Natural killer cell treated with Interleukin-12 subunit alpha and Interleukin-12 subunit beta and Interleukin-15 and Interleukin-18, amount 100 ng/mL, for 72 hours (primary cell): ENCODE results near the gene NRDE2. TPM values are rescaled to one million over a fixed set of nuclear protein-coding genes. Genes with fewer than 3 reads are reported as not detected.
A peak's percentile ranks its signal among the peaks of the same experiment; 100 is the strongest.

Source experiments
- ATAC-seq, 2 donors: fragments of 150-1000 bp; cut with Tn5 transposase in 1 of 2; sonication (Bioruptor Pico), chemical (Tn5 transposase) in 1 of 2; 2 replicates each; pipeline ENCODE4 v1.10.0; 2021
- DNase-seq: peaks from one replicate; pipeline ENCODE4 v3.0.0; 2022; ENCODE audit warnings: low spot score
- H3K27ac Mint-ChIP-seq, 2 donors: 1 replicate in 1 of 2; 2 replicates in 1 of 2; pipeline ENCODE4 v1.8.0; 2022; ENCODE audit warnings: mixed read lengths in 2 of 2, mild to moderate bottlenecking in 1 of 2, moderate library complexity in 1 of 2
- H3K27me3 Mint-ChIP-seq, 2 donors: 1 replicate in 1 of 2; 2 replicates in 1 of 2; pipeline ENCODE4 v1.8.0; 2022; ENCODE audit warnings: mixed read lengths in 2 of 2
- H3K36me3 Mint-ChIP-seq: one replicate; pipeline ENCODE4 v1.8.0; 2022; ENCODE audit warnings: mixed read lengths
- H3K4me1 Mint-ChIP-seq, 2 donors: 1 replicate in 1 of 2; 2 replicates in 1 of 2; pipeline ENCODE4 v1.8.0; 2022; ENCODE audit warnings: low read depth in 2 of 2, mixed read lengths in 2 of 2, mild to moderate bottlenecking in 1 of 2
- H3K4me3 Mint-ChIP-seq: one replicate; pipeline ENCODE4 v1.8.0; 2022; ENCODE audit warnings: mixed read lengths
- H3K9me3 Mint-ChIP-seq: 2 replicates; pipeline ENCODE4 v1.8.0; 2022; ENCODE audit warnings: mixed read lengths
- total RNA-seq, 2 donors: library from RNA; stranded (reverse); gene quantifications; one replicate each; pipeline ENCODE4 v1.2.3, GENCODE V29; 2022

NRDE2 gene
- total RNA-seq, 2 donors from 2014 or later = 20.2 to 49.6 TPM

DNA sequence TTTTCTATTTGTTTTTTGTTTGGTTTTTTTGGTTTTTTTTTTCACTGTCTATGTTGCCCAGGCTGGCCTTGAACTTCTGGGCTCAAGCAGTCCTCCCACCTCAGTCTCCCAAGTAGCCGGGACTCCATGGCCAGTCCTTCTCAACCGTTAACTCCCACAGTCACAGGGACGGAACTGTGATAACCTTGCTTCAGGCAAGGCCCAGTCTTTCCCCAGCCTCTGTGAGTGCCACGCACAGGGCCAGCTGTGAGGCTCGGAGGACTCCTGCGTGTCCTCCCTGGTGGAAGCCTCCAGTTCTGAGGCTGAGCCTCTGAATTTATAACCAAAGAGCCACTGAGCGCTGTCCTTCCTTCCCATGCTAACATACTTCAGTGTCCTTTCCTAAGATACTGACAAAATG lies 51.6 kb downstream of the NRDE2 start:
- Mint-ChIP-seq H3K27me3 (no peaks in the 10 kb centered on the region), H3K4me1 (peaks cover 5 to 9% of the 10 kb centered on the region in 2 donors)
- ATAC-seq = no peak

DNA sequence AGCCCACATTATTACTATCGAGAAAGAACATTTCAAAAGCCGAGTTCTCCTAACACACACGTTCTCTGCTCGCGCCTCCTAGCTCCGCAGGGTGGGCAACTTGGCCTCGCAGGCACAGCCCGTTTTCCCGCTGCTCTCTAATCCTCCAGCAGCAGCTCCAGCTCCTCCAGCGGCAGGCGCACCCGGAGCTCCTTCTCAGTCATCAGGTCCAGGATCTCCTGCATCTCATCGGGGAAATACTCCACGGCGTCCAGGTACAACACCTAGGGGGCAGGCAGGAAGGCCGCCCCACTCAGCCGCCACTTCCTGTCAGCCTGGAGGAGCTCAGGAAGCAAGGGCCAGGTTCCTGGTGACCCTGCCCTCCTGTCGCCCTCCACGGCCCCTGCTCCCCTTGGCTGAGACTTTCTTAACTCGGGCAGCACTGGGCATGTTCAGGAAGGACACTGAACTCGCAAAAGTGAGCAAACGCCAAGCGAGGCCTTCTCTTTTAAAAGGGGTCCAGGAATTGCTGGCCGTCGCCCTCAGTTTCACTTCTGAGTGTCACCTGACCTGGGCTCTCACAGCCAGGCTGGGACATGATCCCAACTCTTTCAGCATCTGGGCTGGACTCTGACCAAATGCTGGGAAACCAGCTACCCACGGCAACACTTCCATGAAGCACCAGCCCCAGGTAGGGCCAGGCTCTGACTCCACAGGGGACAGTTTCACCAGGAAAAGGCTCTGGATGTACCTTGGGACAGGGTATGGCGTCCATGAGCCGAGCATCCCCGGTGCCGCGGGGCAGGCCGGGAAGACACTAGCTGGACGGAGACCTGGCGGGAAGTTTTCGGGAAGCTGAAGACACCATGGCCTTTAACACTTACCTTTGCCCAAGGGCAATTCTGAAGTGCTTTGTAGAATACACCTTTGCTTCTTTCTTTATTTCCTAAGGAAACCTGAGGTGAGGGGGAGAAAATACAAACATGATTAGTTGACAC lies 53.3 kb downstream of the NRDE2 start:
- no peak for DNase-seq
- no peak overlapping the region for H3K4me3 Mint-ChIP-seq
- H3K36me3 Mint-ChIP-seq = no peaks in the 10 kb centered on the region

More for the DNA sequence above, 51.6 kb downstream of the NRDE2 start:
- Mint-ChIP-seq H3K36me3 (no peaks in the 10 kb centered on the region), H3K27ac (no peak overlapping the region), H3K9me3 (no peaks in the 10 kb centered on the region), H3K4me3 (no peak overlapping the region)
- DNase-seq = no peak

DNA sequence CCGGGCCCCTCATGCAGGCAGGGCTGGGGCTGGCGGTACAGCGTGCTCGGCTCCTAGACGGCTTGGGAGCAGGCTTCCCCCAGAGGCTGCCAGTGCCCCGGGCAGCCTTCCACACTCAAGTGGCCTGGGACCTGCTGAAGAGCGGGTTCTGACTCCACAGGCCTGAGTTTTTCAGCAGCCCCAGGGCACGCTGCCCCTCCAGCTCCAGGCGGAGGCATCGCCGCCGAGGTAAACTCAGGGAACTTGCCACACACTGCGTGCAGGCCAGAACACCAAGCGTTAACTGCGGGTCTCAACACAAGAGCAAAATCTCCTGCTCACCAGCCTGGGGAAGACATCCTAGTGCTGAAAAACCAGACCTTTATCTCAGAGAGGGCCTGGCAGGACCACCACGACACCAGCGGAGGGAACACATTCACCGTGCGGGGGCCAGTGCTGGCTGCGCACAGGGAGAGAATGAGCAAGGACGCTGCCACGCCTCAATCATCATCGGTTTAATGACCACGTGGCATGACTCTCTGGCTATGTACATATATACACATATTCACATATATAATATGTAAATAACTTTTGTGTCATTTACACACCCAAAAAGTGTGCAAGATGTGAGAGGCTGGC lies 54.1 kb downstream of the NRDE2 start:
- no peak overlapping the region for H3K4me3 Mint-ChIP-seq
- ATAC-seq = no peak

More for the DNA sequence above, 53.3 kb downstream of the NRDE2 start:
- Mint-ChIP-seq H3K27ac (no peak overlapping the region), H3K27me3 (no peaks in the 10 kb centered on the region), H3K4me1 (peaks cover 11 to 17% of the 10 kb centered on the region in 2 donors), H3K9me3 (no peaks in the 10 kb centered on the region)
- no peak for ATAC-seq

DNA sequence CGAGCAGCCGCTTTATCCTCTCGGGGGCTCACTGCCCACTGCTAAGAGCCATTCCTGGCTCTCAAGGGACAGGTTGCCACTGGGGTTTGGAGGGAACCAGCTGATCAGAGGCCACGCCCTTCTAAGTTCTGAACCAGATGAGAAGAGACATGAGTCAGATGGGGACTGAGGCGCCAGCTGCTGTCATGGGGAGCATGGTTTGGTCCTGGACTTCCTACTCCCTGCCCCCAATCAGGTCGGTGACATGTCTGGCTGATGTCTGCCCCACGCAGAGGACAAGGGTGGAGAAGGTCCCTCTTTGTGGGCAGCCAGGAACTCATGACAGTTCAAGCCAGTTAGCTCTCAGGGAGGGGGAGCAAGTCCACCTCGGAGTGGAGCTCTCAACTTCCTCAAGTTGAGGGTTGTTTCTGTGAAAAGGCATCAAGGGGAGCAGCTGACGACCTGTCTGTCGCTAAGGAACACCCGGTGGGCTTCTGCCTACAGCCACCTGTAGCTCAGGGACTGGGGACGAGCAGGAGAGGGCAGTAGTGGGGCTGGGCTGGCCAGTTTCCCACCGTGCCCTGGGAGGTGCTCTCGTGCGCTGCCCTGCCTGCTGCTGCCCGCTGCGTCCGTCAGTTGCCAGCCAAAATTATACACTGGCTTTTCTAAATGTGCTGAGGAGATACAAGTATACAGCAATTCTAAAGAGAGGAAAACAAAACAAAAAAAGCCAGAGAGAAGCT lies 54.9 kb downstream of the NRDE2 start:
- no peaks in the 10 kb centered on the region for H3K27me3 Mint-ChIP-seq
- no peaks in the 10 kb centered on the region for H3K9me3 Mint-ChIP-seq
- DNase-seq = no peak
- no peaks in the 10 kb centered on the region for H3K36me3 Mint-ChIP-seq
- peak in 1 of 2 donors; percentile 36 for ATAC-seq
- no peak overlapping the region for H3K4me3 Mint-ChIP-seq
- no peak overlapping the region for H3K27ac Mint-ChIP-seq
- peaks cover 11 to 17% of the 10 kb centered on the region in 2 donors for H3K4me1 Mint-ChIP-seq

More for the DNA sequence above, 54.1 kb downstream of the NRDE2 start:
- no peak overlapping the region for H3K27ac Mint-ChIP-seq
- no peaks in the 10 kb centered on the region for H3K36me3 Mint-ChIP-seq
- H3K4me1 Mint-ChIP-seq = peaks cover 11 to 17% of the 10 kb centered on the region in 2 donors
- H3K9me3 Mint-ChIP-seq = no peaks in the 10 kb centered on the region
- no peaks in the 10 kb centered on the region for H3K27me3 Mint-ChIP-seq
- no peak for DNase-seq

DNA sequence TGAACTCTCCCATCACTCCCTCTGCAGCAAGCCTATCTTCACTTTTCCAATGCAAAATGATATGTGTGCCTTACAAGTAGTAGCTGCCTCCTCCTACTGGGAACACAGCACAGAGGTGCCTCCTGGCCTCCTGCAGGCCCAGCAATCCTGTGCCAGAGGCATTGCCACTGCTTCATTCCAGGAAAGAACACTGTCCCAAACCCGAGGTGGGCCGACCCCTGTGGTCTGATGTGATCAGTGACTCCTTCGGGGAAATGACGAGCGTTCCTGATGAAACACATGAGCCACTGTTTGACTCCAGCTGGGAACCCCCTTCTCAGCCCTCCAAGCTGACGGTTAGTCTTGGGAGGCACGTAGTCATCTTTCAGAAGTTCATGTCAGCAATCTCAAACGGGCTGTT lies 55.9 kb downstream of the NRDE2 start:
- Mint-ChIP-seq H3K4me3 (no peak overlapping the region), H3K27me3 (no peaks in the 10 kb centered on the region), H3K4me1 (peaks cover 11 to 17% of the 10 kb centered on the region in 2 donors), H3K9me3 (no peaks in the 10 kb centered on the region), H3K27ac (peak overlapping the region; percentile 43 to 44), H3K36me3 (no peaks in the 10 kb centered on the region)
- ATAC-seq (no peak), DNase-seq (no peak)

DNA sequence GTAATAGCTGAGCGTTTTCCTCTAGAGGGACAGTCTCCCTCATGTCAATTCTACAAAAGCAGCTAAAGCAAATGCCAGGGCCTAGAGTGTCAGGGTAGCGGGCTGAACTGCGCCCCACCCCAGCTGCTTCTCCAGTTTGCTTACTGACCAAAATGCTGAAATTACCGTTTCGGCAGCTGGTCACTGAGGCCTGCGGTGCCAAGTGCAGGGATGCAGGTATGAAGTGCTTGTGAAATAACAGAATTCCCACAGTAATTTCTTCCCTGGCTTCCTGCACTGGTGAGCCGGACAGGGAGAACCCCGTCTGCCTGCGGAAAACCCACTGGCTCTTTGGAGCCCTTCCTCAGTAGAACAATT lies 56.3 kb downstream of the NRDE2 start:
- peak overlapping the region; percentile 43 to 44 for H3K27ac Mint-ChIP-seq
- H3K4me3 Mint-ChIP-seq = no peak overlapping the region
- peaks cover 11 to 17% of the 10 kb centered on the region in 2 donors for H3K4me1 Mint-ChIP-seq
- DNase-seq (no peak), ATAC-seq (no peak)
- no peaks in the 10 kb centered on the region for H3K9me3 Mint-ChIP-seq
- no peaks in the 10 kb centered on the region for H3K36me3 Mint-ChIP-seq
- no peaks in the 10 kb centered on the region for H3K27me3 Mint-ChIP-seq

DNA sequence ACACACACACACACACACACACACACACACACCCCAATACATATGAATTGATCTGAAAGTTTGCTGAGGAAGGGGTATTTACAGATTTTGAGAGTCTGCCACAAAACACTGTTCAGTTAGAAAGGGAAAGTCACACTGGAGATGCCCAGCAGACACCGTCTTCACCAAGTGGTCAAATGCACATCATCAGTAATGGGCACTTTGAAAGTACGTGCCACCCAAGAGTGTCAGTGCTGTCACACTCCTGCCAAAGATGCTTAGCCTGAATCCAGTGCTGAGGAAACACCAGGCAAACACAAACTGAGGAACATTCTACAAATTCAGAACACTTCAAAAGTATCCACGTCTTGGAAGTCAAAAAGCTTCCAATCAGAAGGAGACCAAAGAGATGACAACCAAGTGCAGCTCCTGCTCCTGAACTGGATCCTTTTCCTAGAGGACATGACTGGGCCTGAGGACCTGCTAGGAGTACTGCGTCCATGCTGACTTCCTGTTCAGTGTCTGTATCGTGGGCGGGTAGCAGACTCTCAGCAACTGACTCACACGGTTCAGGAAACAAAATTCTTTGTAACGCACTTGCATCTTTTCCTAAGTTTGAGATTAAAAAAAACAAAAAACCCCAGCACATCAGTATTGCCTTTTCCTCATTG lies 56.8 kb downstream of the NRDE2 start:
- DNase-seq (no peak), ATAC-seq (no peak)
- no peaks in the 10 kb centered on the region for H3K9me3 Mint-ChIP-seq
- no peaks in the 10 kb centered on the region for H3K27me3 Mint-ChIP-seq
- H3K36me3 Mint-ChIP-seq = peaks cover under 1% of the 10 kb centered on the region
- H3K27ac Mint-ChIP-seq = peak overlapping the region; percentile 43 to 44
- H3K4me3 Mint-ChIP-seq = no peak overlapping the region
- peaks cover 13 to 17% of the 10 kb centered on the region in 2 donors for H3K4me1 Mint-ChIP-seq

DNA sequence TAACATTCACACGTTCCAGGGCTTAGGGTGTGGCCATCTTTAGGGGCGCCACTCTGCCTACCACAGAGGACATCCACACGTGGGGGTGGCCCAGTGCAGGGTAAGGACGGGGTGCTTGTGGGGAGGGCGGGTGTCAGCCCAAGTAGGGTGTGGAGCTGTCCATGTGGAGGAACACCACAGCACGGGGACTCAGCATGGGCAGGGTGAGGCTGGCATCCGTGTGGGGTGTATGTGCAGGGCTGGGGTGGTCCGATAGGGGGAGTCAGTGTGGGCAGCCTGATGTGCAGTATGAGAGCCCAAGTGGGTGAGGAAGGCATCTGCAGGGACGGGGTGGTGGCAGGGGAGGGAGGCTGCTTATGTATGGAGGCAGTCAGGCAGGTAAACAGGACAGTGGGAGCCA lies 57.7 kb downstream of the NRDE2 start:
- Mint-ChIP-seq H3K9me3 (no peaks in the 10 kb centered on the region), H3K4me3 (no peak overlapping the region), H3K27ac (peak overlapping the region; percentile 16 to 44), H3K4me1 (peaks cover 13 to 17% of the 10 kb centered on the region in 2 donors), H3K27me3 (no peaks in the 10 kb centered on the region), H3K36me3 (peaks cover 10% of the 10 kb centered on the region)
- ATAC-seq (peak; percentile 46 to 50), DNase-seq (no peak)

DNA sequence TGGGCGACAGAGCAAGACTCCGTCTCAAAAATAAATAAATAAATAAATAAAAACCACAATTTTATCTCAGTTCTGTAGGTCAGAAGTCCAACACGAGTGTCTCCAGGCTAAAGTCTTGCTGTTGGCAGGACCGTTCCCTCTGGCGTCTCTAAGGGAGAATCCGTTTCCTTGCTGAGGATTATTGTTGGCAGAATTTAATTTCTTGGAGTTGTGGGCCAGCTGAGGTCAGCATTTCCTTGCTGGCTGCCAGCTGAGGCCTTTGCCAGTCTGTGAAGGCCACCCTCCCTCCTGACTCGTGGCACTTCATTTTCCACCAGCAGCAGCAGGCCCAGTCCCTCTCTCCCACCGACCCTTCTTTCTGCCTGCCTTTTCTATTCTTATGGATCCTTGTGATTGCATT lies 58.2 kb downstream of the NRDE2 start:
- Mint-ChIP-seq H3K4me3 (no peak overlapping the region), H3K27me3 (no peaks in the 10 kb centered on the region), H3K4me1 (peaks cover 13 to 17% of the 10 kb centered on the region in 2 donors), H3K27ac (peak overlapping the region in 1 of 2 donors; percentile 16), H3K9me3 (no peaks in the 10 kb centered on the region), H3K36me3 (peaks cover 11% of the 10 kb centered on the region)
- ATAC-seq (no peak), DNase-seq (no peak)

DNA sequence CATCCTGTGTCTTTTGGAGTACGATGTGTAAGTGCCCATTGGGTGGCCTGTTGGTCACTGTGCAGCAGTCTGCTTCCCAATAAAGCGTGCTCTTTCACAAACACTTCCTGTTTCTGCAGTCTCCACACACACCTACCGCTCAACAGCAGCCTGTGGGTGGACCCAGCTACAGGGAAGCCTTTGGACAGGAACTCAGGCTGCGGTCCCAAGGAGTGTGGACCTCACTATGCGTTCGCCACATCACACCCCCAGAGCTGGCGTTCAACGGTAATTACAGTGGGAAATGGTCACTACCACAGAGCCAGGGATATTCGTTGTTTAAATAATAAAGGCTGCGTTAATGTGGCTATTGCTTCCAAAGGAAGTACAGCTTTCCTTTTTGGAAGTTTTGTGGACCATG lies 59.2 kb downstream of the NRDE2 start:
- H3K4me3 Mint-ChIP-seq = no peak overlapping the region
- peaks cover 13 to 17% of the 10 kb centered on the region in 2 donors for H3K4me1 Mint-ChIP-seq
- no peak overlapping the region for H3K27ac Mint-ChIP-seq
- H3K36me3 Mint-ChIP-seq = peaks cover 11% of the 10 kb centered on the region
- ATAC-seq (no peak), DNase-seq (no peak)
- no peaks in the 10 kb centered on the region for H3K9me3 Mint-ChIP-seq
- H3K27me3 Mint-ChIP-seq = no peaks in the 10 kb centered on the region

DNA sequence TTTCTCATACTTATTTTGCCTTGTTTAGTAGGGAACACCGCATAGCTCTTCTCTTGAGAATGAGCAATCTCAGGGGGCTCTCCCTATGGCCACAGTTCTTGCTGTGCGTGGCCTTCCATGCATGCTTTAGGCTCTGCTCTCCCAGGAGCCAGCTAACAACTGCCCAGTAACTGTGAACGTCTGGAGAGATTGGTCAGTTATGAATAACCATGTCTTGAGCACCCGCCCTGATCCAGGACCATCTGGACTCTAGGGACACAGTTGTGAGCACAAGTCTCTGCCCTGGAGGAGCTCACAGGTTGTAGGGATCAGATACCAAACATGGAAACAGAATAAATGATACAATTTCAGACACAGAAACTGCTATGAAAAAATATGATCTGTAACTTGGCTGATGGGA lies 63.3 kb downstream of the NRDE2 start:
- ATAC-seq (no peak), DNase-seq (no peak)
- H3K9me3 Mint-ChIP-seq = no peaks in the 10 kb centered on the region
- H3K36me3 Mint-ChIP-seq = peaks cover 22% of the 10 kb centered on the region
- H3K27me3 Mint-ChIP-seq = no peaks in the 10 kb centered on the region
- no peak overlapping the region for H3K4me3 Mint-ChIP-seq
- no peak overlapping the region for H3K27ac Mint-ChIP-seq
- peaks cover 6 to 10% of the 10 kb centered on the region in 2 donors for H3K4me1 Mint-ChIP-seq

DNA sequence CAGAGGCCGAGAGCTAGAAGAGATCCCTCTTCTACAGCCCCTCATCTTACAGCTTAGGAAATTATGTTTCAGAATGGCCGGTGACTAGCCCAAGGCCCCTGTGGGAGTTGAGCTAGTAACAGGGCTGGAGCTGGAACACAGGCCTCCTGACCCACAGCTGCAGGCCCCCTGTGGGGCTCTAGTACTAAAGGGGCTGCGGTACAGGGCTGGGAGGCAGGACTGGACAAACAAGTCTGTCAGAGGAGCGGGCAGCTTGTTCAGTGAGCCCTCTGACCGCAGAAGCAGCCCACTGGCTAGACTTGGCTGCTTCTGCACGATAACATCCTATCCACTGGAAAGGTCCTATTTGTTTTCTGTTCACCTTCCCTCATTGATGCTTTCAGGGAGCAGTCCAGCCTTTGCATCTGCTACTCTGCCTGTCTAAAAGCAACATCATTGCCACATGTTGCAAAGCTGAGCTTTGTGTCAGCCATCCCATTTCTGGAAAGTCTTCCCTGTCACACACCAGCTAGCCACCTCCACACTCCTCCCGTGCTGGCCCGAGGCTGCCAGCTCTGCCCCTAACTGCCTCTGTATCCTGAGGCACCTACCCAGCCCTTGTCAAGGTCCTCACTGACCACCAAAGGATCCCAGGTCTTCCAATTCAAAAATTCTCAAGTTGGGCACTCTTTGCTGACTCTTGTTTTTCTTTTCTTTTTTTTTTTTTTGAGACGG lies 65.1 kb downstream of the NRDE2 start:
- Mint-ChIP-seq H3K4me3 (no peak overlapping the region), H3K27me3 (no peaks in the 10 kb centered on the region), H3K27ac (no peak overlapping the region), H3K4me1 (peaks cover 6 to 10% of the 10 kb centered on the region in 2 donors), H3K9me3 (no peaks in the 10 kb centered on the region), H3K36me3 (peaks cover 24% of the 10 kb centered on the region)
- DNase-seq (no peak), ATAC-seq (peak in 1 of 2 donors; percentile 6)
